HG03135 (cell line): ENCODE data around the gene OGFRL1.
A peak's percentile ranks its signal among the peaks of the same experiment; 100 is the strongest.

Experiments used
- ATAC-seq: cut with Tn5 transposase; IDR thresholded peaks from one replicate; pipeline ENCODE4 v1.9.1; 2021; ENCODE audit warnings: mild to moderate bottlenecking, moderate library complexity; ENCODE audit not compliant: unreplicated experiment

The OGFRL1 gene

GRCh38 chr6:71284785-71285184 lies 3.8 kb upstream of the OGFRL1 start:
- no peak for ATAC-seq

- no peak for ATAC-seq
Observed at GRCh38 chr6:71287038-71287437, 1.6 kb upstream of the OGFRL1 start.

- ATAC-seq, result no peak
Observed at GRCh38 chr6:71287926-71288227, 734 bp upstream of the OGFRL1 start.

- ATAC-seq, result peak; percentile 43
Observed at GRCh38 chr6:71289039-71289801, 609 bp downstream of the OGFRL1 start.

- ATAC-seq, result no peak
Observed at GRCh38 chr6:71289802-71290175, 1.2 kb downstream of the OGFRL1 start.

- no peak for ATAC-seq
Observed at GRCh38 chr6:71290611-71291010, 2.0 kb downstream of the OGFRL1 start.

GRCh38 chr6:71292001-71292400 lies 3.4 kb downstream of the OGFRL1 start:
- no peak for ATAC-seq

- no peak for ATAC-seq
Observed at GRCh38 chr6:71294121-71294523, 5.5 kb downstream of the OGFRL1 start.

- ATAC-seq, result no peak
Observed at GRCh38 chr6:71298459-71298858, 9.8 kb downstream of the OGFRL1 start.

GRCh38 chr6:71299541-71300470 lies 11.2 kb downstream of the OGFRL1 start:
- no peak for ATAC-seq

GRCh38 chr6:71300561-71301168 lies 12.1 kb downstream of the OGFRL1 start:
- no peak for ATAC-seq

GRCh38 chr6:71301546-71301945 lies 12.9 kb downstream of the OGFRL1 start:
- ATAC-seq, result no peak

GRCh38 chr6:71309656-71310055 lies 21.0 kb downstream of the OGFRL1 start:
- no peak for ATAC-seq

GRCh38 chr6:71310261-71310660 lies 21.6 kb downstream of the OGFRL1 start:
- ATAC-seq, result no peak

GRCh38 chr6:71312089-71312488 lies 23.5 kb downstream of the OGFRL1 start:
- no peak for ATAC-seq

GRCh38 chr6:71317441-71317840 lies 28.8 kb downstream of the OGFRL1 start:
- ATAC-seq, result no peak

GRCh38 chr6:71320041-71320440 lies 31.4 kb downstream of the OGFRL1 start:
- no peak for ATAC-seq

- ATAC-seq, result no peak
Observed at GRCh38 chr6:71321314-71321713, 32.7 kb downstream of the OGFRL1 start.

GRCh38 chr6:71324194-71324785 lies 35.7 kb downstream of the OGFRL1 start:
- no peak for ATAC-seq

- ATAC-seq, result no peak
Observed at GRCh38 chr6:71326611-71327010, 38.0 kb downstream of the OGFRL1 start.

- ATAC-seq, result no peak
Observed at GRCh38 chr6:71330501-71330900, 41.9 kb downstream of the OGFRL1 start.
